ENCODE data around the gene GALK1. TPM values are rescaled to one million over a fixed set of nuclear protein-coding genes. Genes with fewer than 3 reads are reported as not detected.

GALK1 gene
- total RNA-seq, 1 donor from 2014 or later = 54.7 TPM

DNA sequence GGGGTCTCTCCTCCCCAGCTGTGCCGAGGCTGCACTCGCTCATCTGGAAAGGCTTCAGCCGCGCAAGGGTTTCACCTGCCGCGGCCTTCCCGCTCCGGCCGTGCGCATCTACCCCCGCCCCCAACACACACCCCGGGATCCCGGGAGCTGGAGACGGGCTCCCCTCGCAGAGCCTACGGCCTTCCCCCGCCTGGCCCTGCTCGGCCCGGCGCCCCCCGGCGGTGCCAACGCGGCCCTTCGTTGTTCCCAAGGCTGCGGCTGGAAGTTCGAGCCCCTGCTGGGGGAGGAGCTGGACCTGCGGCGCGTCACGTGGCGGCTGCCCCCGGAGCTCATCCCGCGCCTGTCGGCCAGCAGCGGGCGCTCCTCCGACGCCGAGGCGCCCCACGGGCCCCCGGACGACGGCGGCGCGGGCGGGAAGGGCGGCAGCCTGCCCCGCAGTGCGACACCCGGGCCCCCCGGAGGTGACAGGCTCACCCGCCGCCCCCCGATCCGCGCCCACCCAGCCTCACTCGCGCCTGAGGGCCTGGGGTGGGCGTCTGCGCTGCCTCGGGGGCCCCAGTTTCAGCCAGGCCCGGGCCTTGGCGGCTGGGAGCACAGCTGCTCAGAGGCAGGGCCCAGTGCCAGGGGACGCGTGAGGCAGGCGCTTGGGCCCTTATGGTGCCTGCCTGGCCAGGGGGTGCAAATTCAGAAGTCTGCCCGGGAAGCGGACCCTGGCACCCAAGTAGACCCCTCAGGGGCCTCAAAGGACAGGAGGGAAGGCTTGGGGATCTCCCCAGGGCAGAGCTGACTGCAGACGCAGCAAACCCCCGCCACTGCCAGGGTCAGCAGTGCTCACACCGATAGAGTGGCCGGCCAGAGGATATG, 11.2 kb downstream of the GALK1 start:
- peaks cover 3% of the 10 kb centered on the region for H3K36me3 Mint-ChIP-seq (ENCODE audit: low read depth)
- no peaks in the 10 kb centered on the region for H3K27me3 Mint-ChIP-seq
- peak; percentile 93 for DNase-seq
- no peak overlapping the region for H3K27ac Mint-ChIP-seq
- H3K4me1 Mint-ChIP-seq = peaks cover 16% of the 10 kb centered on the region
- H3K4me3 Mint-ChIP-seq = peak overlapping the region; percentile 75
- H3K9me3 Mint-ChIP-seq = no peaks in the 10 kb centered on the region
- intact Hi-C loops (cut with micrococcal nuclease) = loop anchor here (5.0 kb wide), 1 partner anchor 74 kb away; no protein-coding TSS in a partner anchor

DNA sequence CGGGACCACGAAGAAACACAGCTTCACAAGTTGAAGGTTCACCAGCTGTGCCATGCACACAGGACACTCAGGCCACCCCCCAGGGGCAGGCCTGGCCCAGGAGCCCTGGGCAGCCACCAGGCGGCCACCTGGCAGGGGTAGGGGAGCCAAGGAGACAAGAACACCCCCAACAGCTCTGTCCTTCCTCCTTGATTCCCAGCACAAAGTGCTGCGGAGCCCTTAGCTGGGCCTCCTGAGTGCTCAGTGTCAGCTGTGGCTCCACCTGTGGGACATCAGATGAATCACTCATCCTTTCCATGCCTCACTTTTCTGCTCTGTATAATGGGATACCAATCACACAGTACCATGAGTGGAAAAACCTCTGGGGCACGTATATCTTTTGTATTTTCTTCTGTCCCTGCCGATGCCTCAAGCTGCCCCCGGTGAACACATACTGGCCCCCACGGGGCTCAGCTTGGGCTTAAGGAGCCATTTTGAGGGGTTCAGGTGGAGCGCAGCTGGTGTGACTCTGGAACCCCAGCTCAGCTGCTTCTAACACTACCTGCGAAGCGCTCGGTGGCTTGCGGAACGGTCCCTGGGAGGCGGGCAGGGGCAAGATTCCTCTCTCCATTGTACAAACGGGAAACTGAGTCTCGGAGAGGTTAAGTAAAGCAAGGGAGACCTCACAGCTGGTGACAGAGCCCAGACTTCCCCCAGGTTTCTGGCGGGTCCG, 12.0 kb downstream of the GALK1 start:
- Mint-ChIP-seq H3K36me3 (ENCODE audit: low read depth) (peaks cover 3% of the 10 kb centered on the region), H3K4me1 (peaks cover 16% of the 10 kb centered on the region), H3K27me3 (no peaks in the 10 kb centered on the region), H3K4me3 (peak overlapping the region; percentile 75), H3K9me3 (no peaks in the 10 kb centered on the region), H3K27ac (peak overlapping the region; percentile 37)
- intact Hi-C loops (cut with micrococcal nuclease) = loop anchor here (5.0 kb wide), 1 partner anchor 74 kb away; no protein-coding TSS in a partner anchor
- DNase-seq = no peak

DNA sequence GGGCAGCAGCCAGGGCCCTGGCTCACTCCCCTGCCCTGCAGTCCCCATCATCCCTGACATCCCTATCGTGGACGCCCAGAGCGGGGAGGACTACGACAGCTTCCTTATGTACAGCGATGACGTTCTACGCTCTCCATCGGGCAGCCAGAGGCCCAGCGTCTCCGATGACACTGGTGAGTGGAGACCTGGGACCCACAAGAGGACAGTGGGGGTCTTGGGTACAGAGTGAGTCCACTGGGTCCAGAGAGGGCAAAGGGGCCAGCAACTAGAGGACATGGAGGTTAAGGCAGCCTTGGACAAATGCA, 12.6 kb downstream of the GALK1 start:
- peak overlapping the region; percentile 62 for H3K27ac Mint-ChIP-seq
- DNase-seq = no peak
- intact Hi-C loops (cut with micrococcal nuclease) = loop anchor here (5.0 kb wide), 1 partner anchor 75 kb away; no protein-coding TSS in a partner anchor
- H3K9me3 Mint-ChIP-seq = no peaks in the 10 kb centered on the region
- H3K4me1 Mint-ChIP-seq = peaks cover 20% of the 10 kb centered on the region
- H3K27me3 Mint-ChIP-seq = peaks cover 3% of the 10 kb centered on the region
- no peaks in the 10 kb centered on the region for H3K36me3 Mint-ChIP-seq (ENCODE audit: low read depth)
- H3K4me3 Mint-ChIP-seq = no peak overlapping the region

DNA sequence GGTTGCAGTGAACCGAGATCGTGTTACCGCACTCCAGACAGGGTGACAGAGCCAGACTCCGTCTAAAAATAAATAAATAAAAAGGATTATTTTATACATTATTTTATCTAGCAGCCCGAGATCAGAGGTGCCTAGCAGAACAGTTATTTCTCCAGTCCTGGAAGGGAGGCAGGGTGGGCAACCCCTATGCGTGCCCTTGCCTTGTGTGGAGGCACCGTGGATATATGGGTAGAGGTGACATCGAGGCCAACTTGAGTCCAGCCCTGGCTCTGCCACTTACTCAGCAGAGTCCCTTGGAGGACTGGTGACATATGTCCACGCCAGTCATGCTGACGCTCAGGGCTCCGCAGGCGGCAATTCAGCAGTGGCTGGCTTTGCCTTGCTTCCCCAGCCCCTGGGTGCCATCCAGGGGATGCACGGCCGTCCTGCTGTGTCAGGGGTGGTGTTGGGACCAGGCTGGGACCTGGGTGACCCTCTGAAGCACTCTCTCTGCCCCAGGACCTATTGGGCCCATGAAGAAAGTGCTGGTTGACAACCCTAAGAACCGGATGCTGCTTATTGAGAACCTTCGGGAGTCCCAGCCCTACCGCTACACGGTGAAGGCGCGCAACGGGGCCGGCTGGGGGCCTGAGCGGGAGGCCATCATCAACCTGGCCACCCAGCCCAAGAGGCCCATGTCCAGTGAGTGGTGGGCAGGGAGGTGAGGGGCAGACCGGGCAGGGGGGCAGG, 13.2 kb downstream of the GALK1 start:
- intact Hi-C loops (cut with micrococcal nuclease) = loop anchor here (5.0 kb wide), 1 partner anchor 75 kb away; no protein-coding TSS in a partner anchor
- H3K4me3 Mint-ChIP-seq = no peak overlapping the region
- no peak overlapping the region for H3K27ac Mint-ChIP-seq
- DNase-seq = no peak
- H3K9me3 Mint-ChIP-seq = no peaks in the 10 kb centered on the region
- peaks cover 20% of the 10 kb centered on the region for H3K4me1 Mint-ChIP-seq
- no peaks in the 10 kb centered on the region for H3K36me3 Mint-ChIP-seq (ENCODE audit: low read depth)
- H3K27me3 Mint-ChIP-seq = peaks cover 3% of the 10 kb centered on the region

DNA sequence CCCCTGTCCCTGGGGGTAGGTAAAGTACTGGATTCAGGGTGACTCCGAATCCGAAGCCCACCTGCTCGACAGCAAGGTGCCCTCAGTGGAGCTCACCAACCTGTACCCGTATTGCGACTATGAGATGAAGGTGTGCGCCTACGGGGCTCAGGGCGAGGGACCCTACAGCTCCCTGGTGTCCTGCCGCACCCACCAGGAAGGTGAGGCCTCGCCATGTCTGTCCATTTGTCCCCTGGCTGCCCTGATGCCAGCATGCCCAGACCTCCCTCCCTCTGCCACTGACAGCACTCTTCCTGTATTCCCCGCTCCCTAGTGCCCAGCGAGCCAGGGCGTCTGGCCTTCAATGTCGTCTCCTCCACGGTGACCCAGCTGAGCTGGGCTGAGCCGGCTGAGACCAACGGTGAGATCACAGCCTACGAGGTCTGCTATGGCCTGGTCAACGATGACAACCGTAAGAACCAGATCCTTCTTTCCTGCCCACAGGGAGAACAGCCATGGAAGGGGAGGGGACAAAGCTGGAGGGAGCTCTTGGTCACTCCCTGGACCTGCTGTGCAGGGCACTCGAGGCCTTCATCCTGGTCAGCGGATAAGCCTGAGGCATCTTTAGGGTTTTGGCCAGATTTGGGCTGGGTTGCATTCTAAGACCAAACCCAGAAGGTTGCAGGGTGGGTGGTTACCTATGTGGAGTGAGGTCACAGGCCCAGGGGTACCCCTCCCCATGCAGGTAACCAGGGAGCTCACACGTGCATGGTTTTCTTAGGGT, 14.2 kb downstream of the GALK1 start:
- peaks cover 3% of the 10 kb centered on the region for H3K27me3 Mint-ChIP-seq
- H3K9me3 Mint-ChIP-seq = no peaks in the 10 kb centered on the region
- intact Hi-C loops (cut with micrococcal nuclease) = loop anchor here (1.0 to 5.0 kb wide), 2 partner anchors 76 to 118 kb away; partner anchors contain the start of gene SMIM5
- no peak for DNase-seq
- H3K4me3 Mint-ChIP-seq = no peak overlapping the region
- peaks cover 20% of the 10 kb centered on the region for H3K4me1 Mint-ChIP-seq
- H3K27ac Mint-ChIP-seq = no peak overlapping the region
- no peaks in the 10 kb centered on the region for H3K36me3 Mint-ChIP-seq (ENCODE audit: low read depth)

DNA sequence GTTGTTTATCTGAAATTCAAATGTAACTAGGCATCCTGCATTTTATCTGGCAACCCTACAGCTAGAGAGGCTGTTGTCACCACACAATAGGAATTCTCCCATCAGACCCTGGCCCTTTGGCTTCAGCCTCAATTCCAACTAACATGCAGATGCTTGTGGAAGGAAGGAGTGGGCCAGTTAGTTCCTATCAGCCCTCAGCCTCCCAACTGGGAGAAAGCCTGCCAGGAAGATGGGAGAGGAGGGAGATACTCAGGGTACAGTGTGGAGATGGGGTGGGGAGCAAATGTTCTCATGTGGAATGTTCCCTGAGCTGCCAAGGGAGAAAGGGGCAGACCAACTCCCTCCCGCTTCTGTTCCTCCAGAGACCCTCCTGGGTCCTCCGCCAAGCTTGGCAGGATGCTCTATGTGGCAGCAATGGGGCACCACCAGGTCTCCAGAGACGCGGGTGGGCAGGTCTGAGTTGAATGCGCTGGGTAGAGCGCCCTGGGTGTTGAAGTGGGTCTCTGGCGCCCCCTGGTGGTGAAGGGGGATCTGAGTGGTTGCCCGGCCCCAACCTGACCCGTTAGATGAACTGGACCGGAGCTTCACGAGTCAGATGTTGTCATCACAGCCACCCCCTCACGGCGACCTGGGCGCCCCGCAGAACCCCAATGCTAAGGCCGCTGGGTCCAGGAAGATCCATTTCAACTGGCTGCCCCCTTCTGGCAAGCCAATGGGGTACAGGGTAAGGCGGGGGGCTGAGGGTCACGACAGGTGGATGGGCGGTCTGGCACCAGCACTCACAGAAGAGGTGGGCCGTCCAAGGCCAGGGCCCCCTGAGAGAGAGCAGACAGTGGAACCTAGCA, 15.2 kb downstream of the GALK1 start:
- Mint-ChIP-seq H3K4me3 (no peak overlapping the region), H3K36me3 (ENCODE audit: low read depth) (no peaks in the 10 kb centered on the region), H3K4me1 (peaks cover 18% of the 10 kb centered on the region), H3K9me3 (no peaks in the 10 kb centered on the region), H3K27ac (no peak overlapping the region), H3K27me3 (peaks cover 3% of the 10 kb centered on the region)
- intact Hi-C loops (cut with micrococcal nuclease) = loop anchor here (1.0 to 10.0 kb wide), 3 partner anchors 78 to 325 kb away; partner anchors contain the start of gene SMIM5
- peak; percentile 96 for DNase-seq

DNA sequence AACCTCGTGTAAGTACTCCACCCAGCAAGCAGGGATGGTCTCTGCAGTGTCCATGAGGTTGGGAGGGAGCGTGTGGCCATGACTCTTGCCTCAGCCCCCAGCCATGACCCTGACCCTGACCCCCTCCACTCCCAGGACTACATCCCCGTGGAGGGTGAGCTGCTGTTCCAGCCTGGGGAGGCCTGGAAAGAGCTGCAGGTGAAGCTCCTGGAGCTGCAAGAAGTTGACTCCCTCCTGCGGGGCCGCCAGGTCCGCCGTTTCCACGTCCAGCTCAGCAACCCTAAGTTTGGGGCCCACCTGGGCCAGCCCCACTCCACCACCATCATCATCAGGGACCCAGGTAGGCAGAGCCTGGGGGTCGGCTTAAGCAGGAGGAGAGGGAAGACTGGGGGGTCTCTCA, 16.3 kb downstream of the GALK1 start:
- DNase-seq = no peak
- intact Hi-C loops (cut with micrococcal nuclease) = loop anchor here (10.0 kb wide), 1 partner anchor 324 kb away; no protein-coding TSS in a partner anchor
- H3K36me3 Mint-ChIP-seq (ENCODE audit: low read depth) = no peaks in the 10 kb centered on the region
- H3K27me3 Mint-ChIP-seq = peaks cover 3% of the 10 kb centered on the region
- peaks cover 15% of the 10 kb centered on the region for H3K4me1 Mint-ChIP-seq
- no peak overlapping the region for H3K27ac Mint-ChIP-seq
- H3K9me3 Mint-ChIP-seq = no peaks in the 10 kb centered on the region
- H3K4me3 Mint-ChIP-seq = no peak overlapping the region

DNA sequence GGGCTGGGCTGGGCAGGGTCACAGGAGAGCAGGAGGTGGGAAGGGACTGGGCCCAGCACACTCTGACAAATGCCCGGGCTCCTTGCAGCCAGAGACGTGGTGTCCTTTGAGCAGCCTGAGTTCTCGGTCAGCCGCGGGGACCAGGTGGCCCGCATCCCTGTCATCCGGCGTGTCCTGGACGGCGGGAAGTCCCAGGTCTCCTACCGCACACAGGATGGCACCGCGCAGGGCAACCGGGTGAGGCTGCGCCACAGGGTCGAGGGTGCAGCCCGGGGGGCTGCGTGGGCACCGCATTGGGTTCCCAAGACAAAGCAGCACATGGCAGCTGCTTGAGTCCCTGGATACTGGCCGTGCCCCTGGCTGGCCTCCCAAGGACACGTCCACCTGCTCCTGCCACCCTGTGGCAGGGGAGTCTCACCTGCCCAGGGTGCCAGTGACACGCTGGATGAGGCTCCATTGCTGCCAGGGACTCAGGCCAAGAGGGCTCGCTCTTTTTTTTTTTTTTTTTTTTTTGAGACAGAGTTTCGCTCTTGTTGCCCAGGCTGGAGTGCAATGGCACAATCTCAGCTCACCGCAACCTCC, 21.3 kb downstream of the GALK1 start:
- intact Hi-C loops (cut with micrococcal nuclease) = loop anchor here (10.0 kb wide), 1 partner anchor 319 kb away; no protein-coding TSS in a partner anchor
- DNase-seq = no peak
- Mint-ChIP-seq H3K9me3 (no peaks in the 10 kb centered on the region), H3K4me1 (peaks cover 4% of the 10 kb centered on the region), H3K27ac (no peak overlapping the region), H3K27me3 (peaks cover 3% of the 10 kb centered on the region), H3K4me3 (no peak overlapping the region), H3K36me3 (ENCODE audit: low read depth) (no peaks in the 10 kb centered on the region)

DNA sequence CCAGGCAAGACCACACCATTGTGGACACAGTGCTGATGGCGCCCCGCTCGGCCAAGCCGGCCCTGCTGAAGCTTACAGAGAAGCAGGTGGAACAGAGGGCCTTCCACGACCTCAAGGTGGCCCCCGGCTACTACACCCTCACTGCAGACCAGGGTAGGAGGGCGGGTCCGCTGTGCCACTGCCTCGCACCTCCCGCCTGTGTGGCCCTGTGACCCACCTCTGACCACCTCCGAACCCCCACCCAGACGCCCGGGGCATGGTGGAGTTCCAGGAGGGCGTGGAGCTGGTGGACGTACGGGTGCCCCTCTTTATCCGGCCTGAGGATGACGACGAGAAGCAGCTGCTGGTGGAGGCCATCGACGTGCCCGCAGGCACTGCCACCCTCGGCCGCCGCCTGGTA, 22.7 kb downstream of the GALK1 start:
- no peak for DNase-seq
- intact Hi-C loops (cut with micrococcal nuclease) = loop anchor here (10.0 kb wide), 1 partner anchor 318 kb away; no protein-coding TSS in a partner anchor
- Mint-ChIP-seq H3K27ac (no peak overlapping the region), H3K4me1 (peaks cover 8% of the 10 kb centered on the region), H3K9me3 (no peaks in the 10 kb centered on the region), H3K36me3 (ENCODE audit: low read depth) (no peaks in the 10 kb centered on the region), H3K4me3 (no peak overlapping the region), H3K27me3 (no peaks in the 10 kb centered on the region)

DNA sequence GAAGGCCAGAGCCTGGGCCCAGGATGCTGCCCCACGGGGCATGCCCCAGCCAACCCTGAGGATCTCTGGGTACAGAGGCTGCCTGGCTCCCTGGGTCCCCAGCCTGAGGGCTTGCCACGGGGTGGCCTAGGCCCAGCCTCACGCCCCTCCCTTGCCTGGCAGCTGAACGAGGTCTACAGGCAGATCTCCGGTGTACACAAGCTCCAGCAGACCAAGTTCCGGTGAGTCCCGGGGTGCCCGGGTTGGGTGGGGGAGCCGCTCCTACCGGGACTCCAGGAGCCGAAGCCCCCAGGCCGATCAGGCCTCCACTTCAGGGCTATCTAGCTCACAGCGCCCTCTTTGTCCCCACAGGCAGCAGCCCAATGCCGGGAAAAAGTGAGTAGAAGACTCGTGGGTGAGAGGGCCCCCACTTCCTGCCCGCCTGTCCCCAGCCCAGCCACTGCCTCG, 24.3 kb downstream of the GALK1 start:
- no peak for DNase-seq
- no peaks in the 10 kb centered on the region for H3K9me3 Mint-ChIP-seq
- H3K4me3 Mint-ChIP-seq = no peak overlapping the region
- H3K36me3 Mint-ChIP-seq (ENCODE audit: low read depth) = no peaks in the 10 kb centered on the region
- no peaks in the 10 kb centered on the region for H3K27me3 Mint-ChIP-seq
- H3K27ac Mint-ChIP-seq = no peak overlapping the region
- intact Hi-C loops (cut with micrococcal nuclease) = loop anchor here (10.0 kb wide), 1 partner anchor 316 kb away; no protein-coding TSS in a partner anchor
- peaks cover 8% of the 10 kb centered on the region for H3K4me1 Mint-ChIP-seq

DNA sequence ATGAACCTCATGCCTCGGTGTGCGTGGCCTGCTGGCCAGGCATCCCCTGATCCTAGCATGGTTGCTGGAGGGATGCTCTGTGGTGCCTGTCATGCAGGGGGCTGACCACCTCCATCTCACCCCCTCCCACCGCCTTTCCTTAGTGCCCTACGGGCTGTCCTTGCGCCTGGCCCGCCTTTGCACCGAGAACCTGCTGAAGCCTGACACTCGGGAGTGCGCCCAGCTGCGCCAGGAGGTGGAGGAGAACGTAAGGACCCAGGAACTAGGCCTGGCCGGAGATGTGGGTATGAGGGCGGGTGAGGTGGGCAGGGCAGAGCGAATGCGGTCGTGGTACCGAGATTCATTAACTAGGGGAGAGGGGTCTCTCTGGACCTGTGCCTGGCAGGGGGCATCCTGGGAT, 24.8 kb downstream of the GALK1 start:
- intact Hi-C loops (cut with micrococcal nuclease) = loop anchor here (10.0 kb wide), 1 partner anchor 315 kb away; no protein-coding TSS in a partner anchor
- Mint-ChIP-seq H3K4me1 (peaks cover 8% of the 10 kb centered on the region), H3K27me3 (no peaks in the 10 kb centered on the region), H3K36me3 (ENCODE audit: low read depth) (no peaks in the 10 kb centered on the region), H3K4me3 (no peak overlapping the region), H3K27ac (no peak overlapping the region), H3K9me3 (no peaks in the 10 kb centered on the region)
- no peak for DNase-seq

DNA sequence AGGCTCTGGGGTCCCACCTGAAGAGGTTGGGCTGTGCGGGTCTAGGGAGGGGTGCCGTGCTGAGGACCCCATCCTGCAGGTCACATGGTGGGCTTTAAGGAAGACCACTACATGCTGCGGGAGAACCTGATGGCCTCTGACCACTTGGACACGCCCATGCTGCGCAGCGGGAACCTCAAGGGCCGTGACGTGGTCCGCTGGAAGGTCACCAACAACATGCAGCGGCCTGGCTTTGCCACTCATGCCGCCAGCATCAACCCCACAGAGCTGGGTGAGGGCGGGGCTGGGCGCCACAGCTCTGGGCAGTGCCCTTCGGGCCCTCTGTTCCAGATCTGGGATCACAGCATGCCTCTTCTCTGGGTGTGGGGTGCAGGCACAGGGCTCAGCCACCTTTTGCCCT, 25.2 kb downstream of the GALK1 start:
- H3K4me1 Mint-ChIP-seq = peaks cover 8% of the 10 kb centered on the region
- no peak for DNase-seq
- intact Hi-C loops (cut with micrococcal nuclease) = loop anchor here (10.0 kb wide), 1 partner anchor 315 kb away; no protein-coding TSS in a partner anchor

More for the DNA sequence above, 25.2 kb downstream of the GALK1 start:
- H3K4me3 Mint-ChIP-seq = no peak overlapping the region
- no peaks in the 10 kb centered on the region for H3K27me3 Mint-ChIP-seq
- H3K36me3 Mint-ChIP-seq (ENCODE audit: low read depth) = no peaks in the 10 kb centered on the region
- H3K27ac Mint-ChIP-seq = no peak overlapping the region
- H3K9me3 Mint-ChIP-seq = no peaks in the 10 kb centered on the region
